HFF-Myc (cell line): ENCODE data around the gene PRKAG1.
"Not testable (repeated sequence)": the region's sequence is repeated elsewhere in the genome, so short reads cannot be mapped to it uniquely, and the experiment has no call there.

Experiments
- DNase-seq: peaks from one replicate; pipeline ENCODE4 v3.0.0-alpha.2; 2011; ENCODE audit warnings: low read depth; ENCODE audit errors: extremely low read depth
- H3K4me3 ChIP-seq: replicated peaks from 2 replicates; pipeline ENCODE4 v1.5.1; 2011; ENCODE audit warnings: low read depth, mild to moderate bottlenecking, control low read depth, low read length
- CTCF ChIP-seq: IDR thresholded peaks from 2 replicates; pipeline ENCODE4 v1.5.1; 2012; ENCODE audit warnings: mild to moderate bottlenecking, low read depth, low read length, control low read depth; ENCODE audit errors: missing control alignments

PRKAG1 gene

GRCh38 chr12:49018261-49019119 lies at the start of gene PRKAG1:
Gene PRKAG1, minus strand, starts transcription at chr12:49018776. Its CDS starts 36 bp downstream, at chr12:49018740.
- TF ChIP-seq CTCF, result peak; percentile 63
- H3K4me3 ChIP-seq, result peak within 1 kb of the TSS; percentile 55
- peak; percentile 82 for DNase-seq

DNA sequence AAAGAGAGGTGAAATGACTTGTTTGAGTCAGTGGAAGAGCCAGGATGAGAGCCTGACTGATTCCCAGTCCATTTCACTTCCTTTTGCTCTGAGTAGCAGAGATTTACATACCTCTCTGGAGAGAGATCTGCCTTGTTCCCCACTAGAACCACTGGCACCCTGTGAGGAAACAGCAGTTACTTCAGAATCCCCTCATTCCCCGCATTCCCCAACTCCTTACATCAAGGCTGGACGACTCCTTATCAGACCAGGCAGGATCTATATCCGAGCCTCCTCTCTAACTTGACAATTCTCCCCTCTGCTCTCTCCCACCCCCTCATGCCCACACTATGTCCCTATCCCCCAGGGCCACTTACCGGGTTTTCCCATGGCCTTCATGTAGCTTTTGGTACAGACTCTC lies 47.5 kb upstream of the PRKAG1 start:
- H3K4me3 ChIP-seq, result no peak overlapping the region
- DNase-seq, result no peak
- TF ChIP-seq CTCF, result no peak

GRCh38 chr12:49064767-49065152 lies 46.2 kb upstream of the PRKAG1 start:
- H3K4me3 ChIP-seq, result no peak overlapping the region
- no peak for DNase-seq
- no peak for TF ChIP-seq CTCF

GRCh38 chr12:49061916-49062315 lies 43.3 kb upstream of the PRKAG1 start:
- peak overlapping the region; percentile 92; the same call in 1 of the 2 replicates for H3K4me3 ChIP-seq
- not testable (repeated sequence) for DNase-seq

GRCh38 chr12:49061157-49061650 lies 42.6 kb upstream of the PRKAG1 start:
- peak overlapping the region; percentile 92 for H3K4me3 ChIP-seq
- TF ChIP-seq CTCF, result no peak
- DNase-seq, result no peak

DNA sequence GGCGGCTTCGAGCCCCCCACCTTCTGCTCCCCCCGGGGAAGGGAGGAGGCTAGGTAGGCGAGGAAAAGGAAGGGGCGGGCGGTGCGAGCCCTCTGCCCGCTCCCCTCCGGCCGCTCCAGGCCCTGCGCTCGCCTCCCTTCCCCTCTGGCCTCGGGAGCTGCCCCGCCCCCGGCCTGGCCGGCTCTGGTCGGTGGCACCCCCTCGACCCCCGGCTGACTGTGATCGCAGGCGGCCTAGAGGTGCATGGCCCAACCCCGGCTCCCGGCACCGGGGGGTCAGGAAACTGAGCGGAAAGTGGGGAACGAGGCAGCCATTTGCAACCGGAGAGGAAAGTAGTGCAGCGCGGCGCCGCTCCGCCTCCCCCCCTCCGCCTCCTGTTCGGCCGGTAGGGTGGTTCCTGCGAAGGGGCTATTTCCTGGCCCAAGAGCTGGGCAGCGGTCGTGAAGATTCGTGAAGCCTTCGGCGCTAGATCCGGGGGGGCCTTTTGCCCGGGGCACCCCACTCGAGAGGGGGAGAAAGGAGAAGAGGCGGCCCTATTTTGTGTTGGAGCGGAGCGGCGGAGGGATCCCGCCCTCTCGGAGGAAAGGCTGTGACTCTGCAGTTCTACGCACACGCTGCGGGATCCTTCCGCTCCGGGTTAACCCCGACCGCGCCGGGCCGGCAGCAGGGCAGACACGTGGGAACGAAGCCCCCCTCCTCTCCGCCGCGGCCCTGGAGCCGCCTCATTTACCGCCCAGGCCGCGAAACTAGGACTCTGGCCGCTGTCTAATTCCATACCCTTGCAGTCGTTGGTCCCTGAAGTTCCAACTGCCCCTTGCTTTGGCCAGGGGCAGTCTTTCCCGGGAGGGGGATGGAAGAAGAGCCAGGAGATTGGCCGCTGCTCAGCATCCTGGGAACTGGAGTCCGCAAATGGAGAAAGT lies 41.9 kb upstream of the PRKAG1 start, which contains the start of gene KMT2D:
Gene KMT2D (minus strand): TSS at position 558 of the 920 bp plus-strand sequence. CDS start 5,470 bp downstream, outside the sequence.
- peak; percentile 5 for TF ChIP-seq CTCF
- peak; percentile 85 for DNase-seq
- peak within 1 kb of the TSS; percentile 92 for H3K4me3 ChIP-seq
